H1 (cell line): ENCODE measurements around the gene CHRNG. TPM values are rescaled to one million over a fixed set of nuclear protein-coding genes. Genes with fewer than 3 reads are reported as not detected.

Experiments
- CTCF ChIA-PET: fragments of 300-600 bp; sonication (Branson Sonifier 250); formaldehyde crosslinking; loops from one replicate; lab custom pipeline; 2021; ENCODE audit not compliant: partially characterized antibody; lab: Charles Lee
- POLR2A ChIA-PET: fragments of 300-600 bp; sonication (Branson Sonifier 250); formaldehyde crosslinking; loops from one replicate; lab custom pipeline; 2021; ENCODE audit warnings: inconsistent platforms; ENCODE audit not compliant: partially characterized antibody; lab: Charles Lee
- DNase-seq, 2 experiments: peaks; one replicate each; pipeline versions ENCODE4 v3.0.0 to v3.0.0-alpha.2; 2010 to 2022; ENCODE audit warnings: low spot score in 2 of 2, low read depth in 1 of 2, mixed read lengths in 1 of 2
- FAIRE-seq: peaks from 2 replicates; lab custom pipeline; 2011; peaks lifted over from hg19 to GRCh38; lab: Jason Lieb, UNC
- H2AFZ ChIP-seq: 2 replicates; pipeline ENCODE4 v1.8.1; 2012; ENCODE audit warnings: low read length, inconsistent platforms
- H2AK5ac ChIP-seq: 2 replicates; pipeline ENCODE4 v1.6.1; 2013; ENCODE audit warnings: low read depth, low read length
- H2BK120ac ChIP-seq: replicated peaks from 2 replicates; pipeline ENCODE3; 2013; ENCODE audit warnings: low read depth, low read length, inconsistent platforms
- H2BK12ac ChIP-seq: 2 replicates; pipeline ENCODE4 v1.6.1; 2013; ENCODE audit warnings: low read depth, low read length
- H2BK15ac ChIP-seq: 2 replicates; pipeline ENCODE4 v1.6.1; 2013; ENCODE audit warnings: low read length
- H2BK20ac ChIP-seq: 2 replicates; pipeline ENCODE4 v1.6.1; 2013; ENCODE audit warnings: low read length
- H2BK5ac ChIP-seq: 2 replicates; pipeline ENCODE4 v1.6.1; 2013; ENCODE audit warnings: low read depth, low read length
- H3K14ac ChIP-seq: 2 replicates; pipeline ENCODE4 v1.6.1; 2013; ENCODE audit warnings: inconsistent platforms; ENCODE audit not compliant: insufficient read length
- H3K18ac ChIP-seq: 2 replicates; pipeline ENCODE4 v1.6.1; 2013; ENCODE audit warnings: low read length; ENCODE audit errors: extremely low read depth
- H3K23ac ChIP-seq: 2 replicates; pipeline ENCODE4 v1.6.1; 2013; ENCODE audit warnings: inconsistent platforms; ENCODE audit not compliant: insufficient read length
- H3K23me2 ChIP-seq: 2 replicates; pipeline ENCODE4 v1.6.1; 2013; ENCODE audit warnings: low read depth, low read length
- H3K27ac ChIP-seq: 2 replicates; pipeline ENCODE4 v1.6.1; 2011; ENCODE audit warnings: low read depth, low read length, inconsistent platforms
- H3K27me3 ChIP-seq, 4 experiments: replicated peaks in 1 of 4; 1 replicate in 1 of 4; 2 replicates in 3 of 4; pipeline versions ENCODE4 v1.6.1 to v1.8.1; 2011 to 2013; ENCODE audit warnings: low read length in 3 of 4, mild to moderate bottlenecking in 3 of 4, inconsistent platforms in 2 of 4, mixed read lengths in 2 of 4, moderate library complexity in 1 of 4; ENCODE audit not compliant: control insufficient read depth in 3 of 4, insufficient read depth in 3 of 4; ENCODE audit errors: extremely low read depth in 1 of 4
- H3K36me3 ChIP-seq, 4 experiments: 2 replicates each; pipeline versions ENCODE4 v1.6.1 to v1.8.1; 2011 to 2013; ENCODE audit warnings: mild to moderate bottlenecking in 4 of 4, low read length in 3 of 4, moderate library complexity in 2 of 4, control low read depth in 1 of 4, inconsistent platforms in 1 of 4; ENCODE audit not compliant: insufficient read depth in 4 of 4, control insufficient read depth in 2 of 4
- H3K4ac ChIP-seq: replicated peaks from 2 replicates; pipeline ENCODE3; 2013; ENCODE audit warnings: low read length, low read depth, mixed read lengths, inconsistent platforms; ENCODE audit not compliant: insufficient read length
- H3K4me1 ChIP-seq, 4 experiments: replicated peaks in 1 of 4; 1 replicate in 1 of 4; 2 replicates in 3 of 4; pipeline versions ENCODE4 v1.6.1 to v1.8.1; 2011 to 2013; ENCODE audit warnings: low read length in 3 of 4, inconsistent platforms in 2 of 4, mixed read lengths in 1 of 4; ENCODE audit not compliant: insufficient read depth in 4 of 4, control insufficient read depth in 3 of 4
- H3K4me2 ChIP-seq, 2 experiments: 2 replicates each; pipeline versions ENCODE4 v1.6.1 to v1.8.1; 2011 to 2013; ENCODE audit warnings: low read depth in 2 of 2, low read length in 2 of 2, control low read depth in 1 of 2, inconsistent platforms in 1 of 2, mild to moderate bottlenecking in 1 of 2; ENCODE audit not compliant: insufficient read depth in 1 of 2
- H3K4me3 ChIP-seq, 4 experiments: fragments of 200-600, 300-600 bp in 1 of 4; sonication (generic), shearing (Covaris generic), sonication (Bioruptor Twin) in 1 of 4; 2 replicates each; pipeline versions ENCODE4 v1.5.1 to v1.8.1; 2011 to 2016; ENCODE audit warnings: low read length in 4 of 4, low read depth in 3 of 4, control low read depth in 2 of 4, inconsistent platforms in 2 of 4, mild to moderate bottlenecking in 2 of 4, mixed read lengths in 1 of 4, moderate library complexity in 1 of 4; ENCODE audit not compliant: insufficient read depth in 2 of 4; ENCODE audit errors: extremely low read depth in 1 of 4
- H3K56ac ChIP-seq: replicated peaks from 2 replicates; pipeline ENCODE3; 2013; ENCODE audit warnings: low read depth, mild to moderate bottlenecking, mixed read lengths, low read length, inconsistent platforms; ENCODE audit not compliant: insufficient read length
- H3K79me1 ChIP-seq: 2 replicates; pipeline ENCODE4 v1.6.1; 2013; ENCODE audit warnings: low read depth, low read length, control low read depth
- H3K79me2 ChIP-seq, 2 experiments: 2 replicates each; pipeline versions ENCODE4 v1.6.1 to v1.8.1; 2012 to 2013; ENCODE audit warnings: low read length in 2 of 2, mild to moderate bottlenecking in 2 of 2, inconsistent platforms in 1 of 2; ENCODE audit not compliant: insufficient read depth in 2 of 2, control insufficient read depth in 1 of 2
- H3K9ac ChIP-seq, 4 experiments: replicated peaks in 1 of 4; 1 replicate in 1 of 4; 2 replicates in 3 of 4; pipeline versions ENCODE4 v1.6.1 to v1.8.1; 2011 to 2013; ENCODE audit warnings: low read depth in 3 of 4, low read length in 3 of 4, control low read depth in 2 of 4, mild to moderate bottlenecking in 2 of 4, moderate library complexity in 2 of 4, inconsistent platforms in 1 of 4; ENCODE audit errors: extremely low read depth in 1 of 4
- H3K9me3 ChIP-seq, 2 experiments: 2 replicates each; pipeline versions ENCODE4 v1.6.1 to v1.8.1; 2012 to 2013; ENCODE audit warnings: mild to moderate bottlenecking in 2 of 2, moderate library complexity in 2 of 2, control low read depth in 1 of 2, inconsistent platforms in 1 of 2, low read depth in 1 of 2, low read length in 1 of 2, mixed read lengths in 1 of 2; ENCODE audit not compliant: insufficient read depth in 2 of 2
- H4K20me1 ChIP-seq, 2 experiments: replicated peaks in 1 of 2; 2 replicates each; pipeline versions ENCODE3 to v1.8.1; 2011 to 2013; ENCODE audit warnings: inconsistent platforms in 2 of 2, low read length in 2 of 2, mild to moderate bottlenecking in 1 of 2; ENCODE audit not compliant: insufficient read depth in 2 of 2, control insufficient read depth in 1 of 2
- H4K5ac ChIP-seq: 2 replicates; pipeline ENCODE4 v1.6.1; 2013; ENCODE audit warnings: low read length, low read depth, mixed read lengths, inconsistent platforms; ENCODE audit not compliant: insufficient read length
- H4K8ac ChIP-seq: 2 replicates; pipeline ENCODE4 v1.8.0; 2013; ENCODE audit warnings: mild to moderate bottlenecking, moderate library complexity, low read length, inconsistent platforms; ENCODE audit not compliant: insufficient read depth; ENCODE audit errors: extremely low read depth
- H4K91ac ChIP-seq: replicated peaks from 2 replicates; pipeline ENCODE3; 2013; ENCODE audit warnings: low read length, mixed read lengths, inconsistent platforms; ENCODE audit not compliant: insufficient read length
- SIN3A ChIP-seq, 2 experiments: IDR thresholded peaks in 1 of 2; conservative IDR thresholded peaks in 1 of 2; 2 replicates each; pipeline ENCODE4 v1.6.1; 2011 to 2012; ENCODE audit warnings: low read length in 2 of 2, improper control_type of control experiment in 1 of 2, low read depth in 1 of 2, mild to moderate bottlenecking in 1 of 2
- SIRT6 ChIP-seq: IDR thresholded peaks from one replicate; pipeline ENCODE4 v1.7.1; 2012; ENCODE audit warnings: low read length, inconsistent platforms
- TCF12 ChIP-seq: IDR thresholded peaks from 2 replicates; pipeline ENCODE4 v1.6.1; 2011; ENCODE audit warnings: low read depth, mild to moderate bottlenecking, low read length
- WGBS, 2 experiments: shearing (Covaris generic) in 1 of 2; methylation state at CpG; one replicate each; pipeline versions ENCODE4 v1.1.6 to v1.1.7; 2013 to 2015; ENCODE audit warnings: low lambda C conversion rate in 2 of 2, mixed read lengths in 2 of 2, inconsistent platforms in 1 of 2, low coverage in 1 of 2, missing lambda C conversion rate in 1 of 2; ENCODE audit not compliant: insufficient replicate concordance in 2 of 2, insufficient coverage in 1 of 2, insufficient read length in 1 of 2; ENCODE audit errors: extremely low coverage in 1 of 2, missing lambda C conversion rate in 1 of 2; 5-methylcytosine and 5-hydroxymethylcytosine counted together
- polyA plus RNA-seq, 7 experiments: library from polyadenylated mRNA; depleted of rRNA in 3 of 7; stranded (reverse) in 5 of 7; unstranded in 2 of 7; fragments of >200 nt in 5 of 7; fragments of 200-250 nt in 2 of 7; gene quantifications; 1 replicate in 5 of 7; 2 replicates in 1 of 7; 4 replicates in 1 of 7; pipeline versions ENCODE4 v1.2.1 to v1.2.3, GENCODE V29; 2011 to 2013; ENCODE audit warnings: missing spikeins in 2 of 7, mixed read lengths in 2 of 7
- total RNA-seq: library from RNA; stranded (reverse); fragmentation: NEBNext Ultra II Directional; extraction: Animal tissue kit (Norgen Biotek cat#: 25700); gene quantifications from 2 replicates; pipeline ENCODE4 v1.2.1, GENCODE V29; 2021

The CHRNG gene
- total and polyA plus RNA-seq, 2 of the 8 experiments (the other 6 are each of a cell fraction or from before 2014, with no cell fraction given) = 0.05 TPM; not detected in 1

- H3K27ac ChIP-seq = no peak overlapping the region
- H2AFZ ChIP-seq = no peak overlapping the region
- no peaks in the 10 kb centered on the region for H3K79me1 ChIP-seq
- H2AK5ac ChIP-seq = no peak overlapping the region
- no peaks in the 10 kb centered on the region for H3K9me3 ChIP-seq
- TF ChIP-seq SIN3A (conservative IDR thresholded peaks at IDR 0.05 in 1 of 2, IDR thresholded peaks at IDR 0.05 in 1 of 2; ENCODE audit: low read depth in 1 of 2, low read length in 2 of 2) (no peak), TCF12 (no peak), SIRT6 (no peak)
- no peak overlapping the region for H2BK15ac ChIP-seq
- H3K23ac ChIP-seq = no peak overlapping the region
- no peak overlapping the region for H3K14ac ChIP-seq
- no peak overlapping the region for H4K5ac ChIP-seq
- no peak overlapping the region for H2BK12ac ChIP-seq
- H3K23me2 ChIP-seq = no peaks in the 10 kb centered on the region
- H3K4me1 ChIP-seq = no peaks in the 10 kb centered on the region
- H3K4ac ChIP-seq = no peak overlapping the region
- H2BK20ac ChIP-seq = no peak overlapping the region
- H3K4me3 ChIP-seq = no peak overlapping the region
- H3K9ac ChIP-seq = no peak overlapping the region
- ChIA-PET CTCF (interaction anchor here (1.4 to 2.5 kb wide), 3 partner anchors 12 to 30 kb away, joined by 3 to 11 read pairs (median 5); no protein-coding TSS in a partner anchor), POLR2A (interaction anchor here (1.5 kb wide), 2 partner anchors 9 to 10 kb away, joined by 4 to 5 read pairs; no protein-coding TSS in a partner anchor)
- H3K18ac ChIP-seq = no peak overlapping the region
- FAIRE-seq (no peak), DNase-seq (no peak)
- H3K27me3 ChIP-seq = no peaks in the 10 kb centered on the region
- H3K56ac ChIP-seq = no peak overlapping the region
- H2BK120ac ChIP-seq = no peak overlapping the region
- H3K4me2 ChIP-seq = no peak overlapping the region
- peaks cover 0 to 19% (median 4%) of the 10 kb centered on the region in 4 experiments; a peak in 6 of 8 replicates for H3K36me3 ChIP-seq
- WGBS, 2 experiments = 92% methylated on average over 6 of the region's 6 CpGs; no CpG with 5 or more reads in 1 of the 2 experiments
- no peak overlapping the region for H2BK5ac ChIP-seq
- H3K79me2 ChIP-seq = no peaks in the 10 kb centered on the region
- no peaks in the 10 kb centered on the region for H4K20me1 ChIP-seq
- H4K91ac ChIP-seq = no peak overlapping the region
- no peak overlapping the region for H4K8ac ChIP-seq
Observed at GRCh38 chr2:232580648-232580981, 41.1 kb downstream of the CHRNG start.
